Stimulated activated CD8-positive, alpha-beta memory T cell treated with anti-CD3 and anti-CD28 coated beads, Interleukin-12 subunit alpha, Interleukin-12 subunit beta, amount 100 ng/mL, for 1 hour (primary cell): ENCODE results near the gene U2SURP.

Source experiments
- DNase-seq: peaks from one replicate; pipeline ENCODE4 v3.0.0-alpha.2; 2020; ENCODE audit warnings: low read depth

U2SURP gene

DNA sequence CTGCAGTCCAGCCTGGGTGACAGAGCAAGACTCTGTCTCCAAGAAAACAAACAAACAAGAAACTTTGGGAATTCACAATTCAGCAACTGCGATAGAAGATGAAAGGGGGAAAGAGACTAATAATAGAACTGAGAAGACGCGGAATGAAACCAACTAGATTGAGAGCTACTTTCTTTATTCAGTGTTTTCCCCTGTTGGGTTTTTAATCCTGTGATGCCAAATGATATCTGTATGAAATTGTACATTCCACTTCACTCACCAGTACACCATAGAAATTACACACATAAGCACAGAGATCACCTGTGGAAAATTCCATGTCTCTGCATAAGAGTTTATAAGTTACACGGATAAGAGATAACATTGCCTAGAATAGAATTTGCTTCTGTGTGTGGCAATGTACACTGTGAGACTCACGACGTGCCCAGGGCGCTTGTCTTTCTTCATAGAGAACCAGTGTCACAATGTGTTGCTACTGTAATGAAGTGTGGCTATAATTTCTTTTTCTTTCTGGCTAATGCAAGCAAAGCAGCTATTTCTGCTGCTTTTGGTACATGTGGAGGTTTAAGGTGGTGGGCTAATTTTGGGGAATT is 100.5 kb downstream of the U2SURP start:
- no peak for DNase-seq

DNA sequence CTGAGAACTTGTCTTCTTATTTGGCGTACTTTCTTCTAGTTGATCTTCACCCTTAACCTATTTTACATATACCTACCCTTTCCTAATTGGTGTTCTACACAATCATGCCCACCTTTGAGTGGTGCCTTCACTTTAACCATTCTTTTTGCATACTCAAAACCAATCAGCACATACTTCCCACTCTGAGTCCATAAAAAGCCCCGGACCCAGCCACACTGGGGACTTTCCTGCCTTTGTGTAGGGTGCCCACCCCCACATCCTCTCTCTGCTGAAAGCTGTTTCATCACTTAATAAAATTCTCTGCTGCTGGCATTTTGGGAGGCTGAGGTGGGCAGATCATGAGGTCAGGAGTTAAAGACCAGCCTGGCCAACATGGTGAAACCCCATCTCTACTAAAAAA is 102.3 kb downstream of the U2SURP start:
- no peak for DNase-seq

DNA sequence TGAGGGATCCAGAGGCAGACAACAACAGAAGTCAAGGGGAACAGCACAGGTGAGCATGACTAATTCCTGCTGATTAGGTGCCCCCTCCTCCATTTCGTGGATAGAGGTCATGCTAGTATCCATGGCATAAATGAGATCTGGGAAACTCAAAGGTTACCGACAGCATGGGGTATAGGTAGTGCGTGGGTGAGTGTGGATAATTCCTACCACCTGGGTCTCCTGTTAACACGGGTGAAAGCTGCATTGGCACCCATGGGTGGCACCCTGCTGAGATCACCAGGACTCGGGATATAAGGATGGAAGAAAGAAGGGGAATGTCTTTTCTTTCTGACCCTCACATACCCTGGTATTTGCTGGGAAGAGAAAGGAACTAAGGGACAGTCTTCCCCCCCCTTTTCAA is 103.8 kb downstream of the U2SURP start:
- DNase-seq, result no peak

DNA sequence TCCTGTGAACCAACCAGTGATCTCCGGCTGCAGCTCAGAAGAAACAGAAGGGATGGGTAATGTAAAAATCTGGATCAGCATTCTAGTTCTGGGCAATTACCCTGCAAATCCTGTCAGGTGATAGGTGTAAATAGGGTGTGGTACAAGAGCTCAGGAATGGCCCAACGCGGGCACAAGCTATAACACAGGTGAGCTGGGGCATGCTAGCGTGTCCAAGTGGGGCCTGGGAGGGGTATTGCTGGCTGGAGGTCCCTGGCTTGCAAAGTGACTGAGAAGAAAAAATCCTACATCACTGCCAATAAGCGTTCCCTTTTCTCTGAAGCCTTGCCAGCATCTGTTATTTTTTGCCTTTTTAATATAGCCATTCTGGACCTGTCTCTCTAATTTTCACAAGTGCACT is 108.5 kb downstream of the U2SURP start:
- no peak for DNase-seq
